NCI-H748 (cell line): ENCODE measurements around the gene GALNT8.
A peak's percentile ranks its signal among the peaks of the same experiment; 100 is the strongest.
"Not testable (repeated sequence)": the region's sequence is repeated elsewhere in the genome, so short reads cannot be mapped to it uniquely, and the experiment has no call there.

Experiments
- DNase-seq: peaks from one replicate; lab custom pipeline; 2025; ENCODE audit not compliant: unreplicated experiment; lab: John Stamatoyannopoulos, UW

The GALNT8 gene

GRCh38 chr12:4742416-4742970 lies 22.3 kb downstream of the GALNT8 start:
- DNase-seq: no peak

DNA sequence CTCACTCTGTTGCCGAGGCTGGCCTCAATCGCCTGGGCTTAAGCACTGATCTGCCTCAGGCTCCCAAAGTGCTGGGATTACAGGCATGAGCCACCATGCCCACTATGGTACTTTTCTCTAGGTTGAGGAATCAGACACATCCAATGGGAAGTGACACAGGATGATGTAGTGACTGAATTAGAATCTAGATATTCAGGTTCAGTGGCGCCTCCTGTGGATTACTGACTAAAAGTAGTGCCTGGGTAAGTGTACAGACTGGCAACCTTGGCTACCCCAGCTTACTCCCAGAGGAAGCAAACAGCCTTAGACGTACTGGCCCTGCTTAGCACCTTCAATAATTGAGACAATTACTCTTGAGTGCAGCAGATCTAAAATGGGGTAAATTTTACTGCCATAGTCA lies 22.8 kb downstream of the GALNT8 start:
- DNase-seq: no peak

- DNase-seq: no peak
Observed at GRCh38 chr12:4744709-4745108, 24.5 kb downstream of the GALNT8 start.

DNA sequence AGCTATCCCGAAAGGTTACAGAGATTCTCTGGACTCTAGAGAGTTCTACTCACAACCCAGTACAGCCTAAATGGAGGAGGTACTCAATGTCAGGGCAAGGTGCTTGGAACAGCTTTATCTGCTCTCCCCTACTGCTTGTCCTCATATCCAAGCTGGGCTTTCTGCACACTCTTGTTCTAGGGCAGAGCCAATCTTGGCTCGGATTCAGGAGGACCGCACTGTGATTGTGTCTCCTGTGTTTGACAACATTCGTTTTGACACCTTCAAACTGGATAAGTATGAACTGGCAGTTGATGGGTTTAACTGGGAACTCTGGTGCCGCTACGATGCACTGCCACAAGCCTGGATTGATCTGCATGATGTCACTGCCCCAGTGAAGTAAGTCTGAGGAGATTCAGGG lies 25.0 kb downstream of the GALNT8 start:
- DNase-seq: no peak

GRCh38 chr12:4751654-4752053 lies 31.5 kb downstream of the GALNT8 start:
- not testable (repeated sequence) for DNase-seq

- DNase-seq: no peak
Observed at GRCh38 chr12:4762773-4763172, 42.6 kb downstream of the GALNT8 start.

- peak; percentile 83 for DNase-seq
Observed at GRCh38 chr12:4763549-4763948, 43.3 kb downstream of the GALNT8 start.

DNA sequence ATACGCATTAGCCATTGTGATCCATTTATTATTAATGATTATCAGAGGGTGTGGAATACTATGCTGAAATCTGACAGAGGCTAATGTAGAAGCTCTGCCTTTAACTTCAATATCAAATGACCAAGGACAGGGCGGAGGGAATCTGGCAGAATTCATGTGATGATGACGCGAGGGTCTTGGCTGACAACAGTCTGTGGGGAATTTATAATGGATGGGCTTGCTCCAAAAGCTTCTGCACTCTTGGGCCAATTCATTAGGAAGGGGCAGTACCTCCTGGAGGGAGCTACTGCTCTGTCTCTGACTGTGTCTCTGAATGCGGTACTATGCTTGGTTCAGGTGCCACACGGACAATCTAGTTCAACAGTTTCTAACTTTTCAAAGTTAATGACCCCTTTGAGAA lies 46.2 kb downstream of the GALNT8 start:
- no peak for DNase-seq

DNA sequence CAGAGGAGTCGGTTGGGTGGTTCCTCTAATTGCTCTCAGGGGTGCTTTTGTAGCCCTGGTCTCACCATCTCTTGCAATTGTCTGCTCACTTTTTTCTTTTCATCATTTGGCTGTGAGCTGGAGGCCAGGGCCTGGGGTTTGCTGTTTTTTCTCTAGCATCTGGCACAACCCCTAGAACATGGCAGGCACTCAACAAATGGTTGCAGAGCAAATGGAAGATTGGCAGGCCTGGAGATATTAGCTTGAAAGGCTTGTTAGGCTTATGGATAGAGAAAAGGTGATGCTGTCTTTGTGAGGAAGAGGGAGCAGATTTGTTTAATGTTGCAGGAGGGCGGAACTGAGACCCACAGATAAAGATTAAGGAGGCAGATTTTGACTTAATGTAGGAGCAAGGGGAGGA lies 47.0 kb downstream of the GALNT8 start:
- DNase-seq: no peak

- no peak for DNase-seq
Observed at GRCh38 chr12:4768341-4768740, 48.1 kb downstream of the GALNT8 start.

- no peak for DNase-seq
Observed at GRCh38 chr12:4769073-4769472, 48.9 kb downstream of the GALNT8 start.

- no peak for DNase-seq
Observed at GRCh38 chr12:4771172-4771959, 51.2 kb downstream of the GALNT8 start.

DNA sequence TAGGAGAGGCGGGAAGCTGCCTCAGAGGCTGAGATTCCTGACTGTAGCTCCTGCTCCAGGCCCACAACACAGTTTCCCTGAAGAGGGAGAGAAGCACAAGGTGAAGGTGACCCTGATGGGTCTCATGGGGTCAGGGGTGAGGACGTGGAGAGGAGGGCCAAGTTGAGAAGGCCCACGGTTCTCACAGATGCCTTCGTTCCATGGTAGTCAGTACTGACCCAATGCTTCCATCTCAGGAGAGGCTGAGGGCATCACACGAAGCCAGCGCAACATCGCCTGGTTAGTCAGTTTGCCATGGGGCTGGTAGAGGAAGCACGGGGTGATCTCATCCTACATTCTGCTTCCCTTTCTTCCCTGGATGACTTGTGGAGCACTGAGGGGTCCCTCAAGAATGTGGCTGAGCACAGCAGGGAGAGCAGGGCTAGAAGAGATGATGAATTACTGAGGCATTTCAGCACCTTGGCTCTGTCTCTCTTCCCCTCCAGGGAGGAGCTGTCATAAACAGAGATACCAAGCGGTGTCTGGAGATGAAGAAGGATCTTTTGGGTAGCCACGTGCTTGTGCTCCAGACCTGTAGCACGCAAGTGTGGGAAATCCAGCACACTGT lies 51.9 kb downstream of the GALNT8 start:
- DNase-seq: no peak

DNA sequence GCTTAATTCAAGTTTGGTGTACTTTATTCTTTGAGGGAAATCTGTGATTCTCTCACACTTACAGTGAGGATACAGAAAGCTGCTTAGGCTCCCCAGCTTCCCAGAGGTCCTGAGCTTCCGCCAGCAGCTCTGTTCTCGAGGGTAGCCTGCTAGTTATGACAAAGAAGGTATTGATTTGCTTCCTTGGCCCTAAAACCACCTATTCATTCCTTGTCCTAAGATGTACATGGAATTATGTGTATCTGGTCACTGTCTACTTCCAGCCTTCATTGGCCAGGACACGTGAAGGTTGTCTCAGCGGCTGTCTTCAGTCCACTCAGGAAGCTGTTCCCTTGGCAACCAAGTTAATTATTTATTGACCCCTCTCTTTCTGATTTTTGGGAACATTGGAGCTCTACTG lies 55.7 kb downstream of the GALNT8 start:
- DNase-seq: no peak

GRCh38 chr12:4779749-4780148 lies 59.5 kb downstream of the GALNT8 start:
- DNase-seq: no peak

DNA sequence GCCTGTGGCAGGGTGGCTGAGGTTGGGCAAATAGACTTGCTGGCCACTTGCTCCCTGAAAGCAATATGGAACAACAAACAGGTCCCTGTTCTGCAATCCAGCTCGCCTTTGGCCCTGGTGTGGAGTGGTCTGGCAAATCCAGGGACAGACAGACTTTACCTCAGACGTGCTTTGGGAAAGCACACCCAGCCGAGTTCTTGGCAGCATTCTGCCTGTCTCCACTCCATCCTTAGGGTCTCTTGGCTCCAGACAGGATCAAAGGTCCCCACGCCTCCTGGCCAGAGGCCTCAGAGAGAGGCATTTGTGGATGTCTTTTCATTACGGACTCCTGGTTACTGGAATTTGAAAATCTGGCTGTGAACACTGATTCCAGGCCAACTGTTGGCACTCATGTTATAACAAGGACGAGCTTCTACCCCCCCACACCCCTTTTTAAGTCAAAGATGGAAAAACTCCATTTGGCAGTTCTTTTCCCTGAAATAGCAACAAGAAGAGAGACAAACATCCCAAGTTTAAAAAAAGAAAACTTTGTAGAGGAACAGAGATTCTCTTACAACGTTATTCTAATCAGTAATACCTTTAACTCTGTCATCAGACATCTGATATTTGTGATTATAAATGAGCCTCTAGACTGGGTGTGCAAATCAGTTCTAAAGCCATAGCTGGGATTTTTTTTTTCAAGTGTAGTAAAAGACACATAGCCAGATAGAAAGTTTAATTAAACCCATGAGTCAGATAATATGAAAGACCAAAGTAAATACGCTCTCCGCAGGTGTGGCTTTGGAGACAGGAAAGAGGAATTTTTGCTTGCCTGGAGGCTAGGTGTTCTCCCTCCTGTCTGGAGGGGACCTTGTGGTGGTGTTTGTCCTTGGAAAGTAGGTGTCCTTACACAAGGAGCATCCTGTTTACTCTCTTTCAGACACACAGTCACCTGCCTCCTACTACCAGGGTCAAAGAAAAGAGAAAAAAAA lies 60.7 kb downstream of the GALNT8 start:
- no peak for DNase-seq

DNA sequence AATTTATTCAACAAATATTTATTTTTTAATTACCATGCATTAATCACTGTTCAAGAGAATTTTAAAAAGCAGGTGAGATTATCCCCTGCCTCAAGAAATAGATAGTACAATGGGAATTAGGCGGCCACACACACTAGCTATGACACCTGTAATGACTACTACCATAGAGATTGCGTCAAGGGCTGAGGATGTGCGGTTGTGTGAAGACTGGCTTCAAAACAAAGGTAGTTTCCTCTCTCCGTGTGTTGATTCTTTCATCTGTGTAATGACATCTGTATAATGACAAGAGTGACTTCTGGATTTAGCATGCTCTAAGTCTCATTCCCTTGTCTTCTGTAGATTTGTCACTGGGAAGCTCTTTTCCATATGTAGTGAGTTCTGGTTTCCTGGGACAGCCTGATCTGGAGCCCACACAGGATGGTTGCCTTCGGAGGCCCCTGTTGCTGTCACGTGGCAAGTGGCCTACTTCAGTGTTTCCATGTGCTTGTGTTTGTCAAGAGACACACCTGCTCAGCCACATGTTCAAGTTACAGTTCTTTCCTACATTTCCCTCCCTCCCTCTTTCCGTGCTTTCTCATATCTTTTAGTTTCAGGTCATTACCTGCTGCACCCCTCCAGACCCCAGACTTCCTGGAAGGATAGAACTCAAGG lies 64.3 kb downstream of the GALNT8 start:
- no peak for DNase-seq

DNA sequence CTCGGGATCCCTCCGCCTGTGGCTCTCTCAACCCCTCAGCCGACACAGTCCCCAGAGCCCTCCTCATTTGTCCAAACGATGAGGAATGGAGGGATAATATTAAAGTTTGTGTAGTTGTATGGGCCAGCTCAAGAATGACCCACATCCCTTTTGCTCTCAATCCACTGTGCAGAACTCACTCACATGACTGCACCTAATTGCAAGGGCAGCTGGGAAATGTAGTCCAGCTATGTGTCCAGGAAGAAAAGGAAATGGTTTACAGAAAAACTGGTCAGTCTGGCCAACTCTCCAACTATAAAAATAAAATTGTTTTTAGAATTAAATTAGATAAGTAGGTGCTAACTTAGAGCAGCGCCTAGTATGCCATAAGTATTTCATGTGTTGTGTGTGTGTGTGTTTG lies 66.6 kb downstream of the GALNT8 start:
- DNase-seq: no peak

- no peak for DNase-seq
Observed at GRCh38 chr12:4787965-4788364, 67.8 kb downstream of the GALNT8 start.

DNA sequence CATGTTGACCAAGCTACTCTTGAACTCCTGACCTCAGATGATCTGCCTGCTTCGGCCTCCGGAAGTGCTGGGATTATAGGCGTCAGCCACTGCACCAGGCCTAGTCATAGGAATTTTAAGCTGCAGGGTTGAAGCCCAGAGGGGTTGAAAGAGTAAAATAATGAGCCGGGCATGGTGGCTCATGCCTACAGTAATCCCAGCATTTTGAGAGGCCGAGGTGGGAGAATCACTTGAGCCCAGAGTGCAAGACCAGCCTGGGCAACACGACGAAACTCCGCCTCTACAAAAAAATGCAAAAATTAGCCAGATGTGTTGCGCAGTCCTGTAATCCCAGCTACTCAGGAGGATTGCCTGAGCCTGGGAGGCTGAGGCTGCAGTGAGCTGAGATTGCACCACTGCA lies 69.6 kb downstream of the GALNT8 start:
- no peak for DNase-seq

DNA sequence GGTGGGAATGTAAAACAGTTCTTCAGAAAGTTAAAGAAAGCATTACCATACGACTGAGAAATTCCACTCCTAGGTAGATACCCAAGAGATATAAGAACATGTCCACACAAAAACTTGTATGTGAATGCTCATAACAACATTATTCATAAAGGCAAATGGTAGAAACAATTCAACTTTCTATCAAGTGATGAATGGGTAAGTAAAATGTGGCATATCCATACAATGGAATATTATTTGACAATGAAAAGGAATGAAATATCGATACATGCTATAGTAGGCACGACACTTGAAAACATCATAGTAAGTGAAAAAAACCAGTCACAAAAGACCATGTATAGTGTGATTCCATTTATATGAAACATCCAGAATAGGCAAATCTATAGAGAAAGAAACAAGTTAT lies 71.3 kb downstream of the GALNT8 start:
- no peak for DNase-seq
